ENCODE data around the gene GPX2. TPM values are rescaled to one million over a fixed set of nuclear protein-coding genes. Genes with fewer than 3 reads are reported as not detected.

GPX2 gene
- polyA plus RNA-seq, 3 donors = not detected

DNA sequence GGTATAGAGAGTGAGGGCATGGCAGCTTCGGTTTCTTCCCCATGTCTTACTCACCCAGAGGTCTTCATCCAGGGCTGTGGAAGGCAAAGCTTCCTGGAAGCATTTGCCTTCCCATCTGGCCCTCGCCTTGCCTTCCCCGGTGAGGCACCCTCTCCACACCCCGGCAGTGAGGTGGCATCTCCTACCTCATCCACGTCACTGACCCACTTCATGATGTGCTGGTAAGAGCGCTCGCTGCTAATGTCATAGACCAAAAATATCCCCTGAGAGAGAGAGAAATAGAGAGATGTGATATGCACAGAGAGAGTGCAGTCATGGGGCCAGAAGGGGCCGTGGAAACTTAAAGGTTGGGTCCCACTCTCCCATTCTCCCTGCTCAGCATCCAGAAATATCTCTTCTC, 8.3 kb upstream of the GPX2 start:
- Histone ChIP-seq H3K4me1 (ENCODE audit: control insufficient read depth in 1 of 2, insufficient read depth in 2 of 2, low read length in 2 of 2) (no peaks in the 10 kb centered on the region), H3K9ac (ENCODE audit: insufficient read depth, low read length, poor library complexity, severe bottlenecking) (no peak overlapping the region), H3K36me3 (replicated peaks in 1 of 2; ENCODE audit: control insufficient read depth in 1 of 2, insufficient read depth in 2 of 2, low read length in 2 of 2) (peaks cover 2 to 15% of the 10 kb centered on the region in 2 donors), H3K79me2 (ENCODE audit: insufficient read depth, low read length) (no peaks in the 10 kb centered on the region), H4K20me1 (ENCODE audit: insufficient read depth, low read length) (no peaks in the 10 kb centered on the region), H3K27ac (ENCODE audit: low read depth in 1 of 2, low read length in 2 of 2) (no peak overlapping the region), H3K4me2 (replicated peaks; ENCODE audit: extremely low read depth, low read length, poor library complexity, severe bottlenecking) (no peak overlapping the region), H3K4me3 (replicated peaks in 1 of 3; ENCODE audit: low read depth in 2 of 3, low read length in 3 of 3) (no peak overlapping the region), H2AFZ (ENCODE audit: insufficient read depth, low read depth, low read length, poor library complexity, severe bottlenecking) (no peak overlapping the region), H3K9me3 (replicated peaks in 1 of 2; ENCODE audit: control insufficient read depth in 1 of 2, insufficient read depth in 1 of 2, low read length in 2 of 2) (no peaks in the 10 kb centered on the region), H3K27me3 (ENCODE audit: control insufficient read depth in 2 of 2, insufficient read depth in 2 of 2, low read length in 2 of 2) (no peaks in the 10 kb centered on the region)
- 92% methylated on average over 2 of the region's 8 CpGs for WGBS (ENCODE audit: insufficient coverage)
- TF ChIP-seq, protein P1, sequence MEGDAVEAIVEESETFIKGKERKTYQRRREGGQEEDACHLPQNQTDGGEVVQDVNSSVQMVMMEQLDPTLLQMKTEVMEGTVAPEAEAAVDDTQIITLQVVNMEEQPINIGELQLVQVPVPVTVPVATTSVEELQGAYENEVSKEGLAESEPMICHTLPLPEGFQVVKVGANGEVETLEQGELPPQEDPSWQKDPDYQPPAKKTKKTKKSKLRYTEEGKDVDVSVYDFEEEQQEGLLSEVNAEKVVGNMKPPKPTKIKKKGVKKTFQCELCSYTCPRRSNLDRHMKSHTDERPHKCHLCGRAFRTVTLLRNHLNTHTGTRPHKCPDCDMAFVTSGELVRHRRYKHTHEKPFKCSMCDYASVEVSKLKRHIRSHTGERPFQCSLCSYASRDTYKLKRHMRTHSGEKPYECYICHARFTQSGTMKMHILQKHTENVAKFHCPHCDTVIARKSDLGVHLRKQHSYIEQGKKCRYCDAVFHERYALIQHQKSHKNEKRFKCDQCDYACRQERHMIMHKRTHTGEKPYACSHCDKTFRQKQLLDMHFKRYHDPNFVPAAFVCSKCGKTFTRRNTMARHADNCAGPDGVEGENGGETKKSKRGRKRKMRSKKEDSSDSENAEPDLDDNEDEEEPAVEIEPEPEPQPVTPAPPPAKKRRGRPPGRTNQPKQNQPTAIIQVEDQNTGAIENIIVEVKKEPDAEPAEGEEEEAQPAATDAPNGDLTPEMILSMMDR (IDR thresholded peaks at IDR 0.05) = no peak
- Mint-ChIP-seq H3K9me3 (peaks cover 0 to 1% (median 0%) of the 10 kb centered on the region in 7 donors), H3K4me3 (no peak overlapping the region), H3K27me3 (ENCODE audit: low read depth in 3 of 3) (peaks cover 0 to 2% (median 0%) of the 10 kb centered on the region in 3 donors), H3K4me1 (no peaks in the 10 kb centered on the region), H3K27ac (no peak overlapping the region), H3K36me3 (peaks cover 23 to 29% of the 10 kb centered on the region in 2 donors)
- DNase-seq = no peak
- intact Hi-C loops (cut with micrococcal nuclease) = no loop called here

DNA sequence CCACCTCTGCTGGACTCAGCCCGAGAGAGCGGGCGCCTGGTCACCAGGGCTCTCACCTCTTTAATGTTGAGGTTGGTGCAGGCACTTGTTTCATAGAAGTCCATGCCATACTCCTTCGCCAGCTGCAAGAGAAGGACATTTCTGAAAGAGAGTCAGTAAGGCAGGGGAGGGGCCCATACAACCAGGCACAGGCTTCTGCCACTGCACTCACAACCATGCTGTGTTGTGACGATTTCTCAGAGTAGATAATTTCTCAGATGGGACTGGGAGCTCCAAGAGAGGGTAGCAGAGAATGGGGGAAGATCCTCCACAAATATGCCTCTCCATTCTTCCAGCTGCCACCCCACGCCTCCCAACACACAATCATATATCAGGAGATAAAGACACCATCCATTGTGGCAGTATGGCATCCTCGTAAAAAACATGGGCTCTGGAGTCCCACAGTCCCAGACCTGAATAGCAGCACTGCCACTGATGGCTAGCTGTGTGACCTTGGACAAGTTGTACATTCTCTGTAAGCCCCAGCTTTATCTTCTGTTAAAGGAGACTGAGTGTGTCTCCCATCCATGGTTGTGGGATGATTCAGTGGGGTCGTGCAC, 6.2 kb upstream of the GPX2 start:
- H3K36me3 ChIP-seq (replicated peaks in 1 of 2; ENCODE audit: control insufficient read depth in 1 of 2, insufficient read depth in 2 of 2, low read length in 2 of 2) = peaks cover 5 to 37% of the 10 kb centered on the region in 2 donors
- H2AFZ ChIP-seq (ENCODE audit: insufficient read depth, low read depth, low read length, poor library complexity, severe bottlenecking) = no peak overlapping the region
- no peak overlapping the region for H3K27ac Mint-ChIP-seq
- H3K4me2 ChIP-seq (replicated peaks; ENCODE audit: extremely low read depth, low read length, poor library complexity, severe bottlenecking) = no peak overlapping the region
- H3K4me1 Mint-ChIP-seq = peaks cover 8% of the 10 kb centered on the region
- no peak overlapping the region for H3K4me3 ChIP-seq (replicated peaks in 1 of 3; ENCODE audit: low read depth in 2 of 3, low read length in 3 of 3)
- H3K9me3 Mint-ChIP-seq = peaks cover 0 to 1% (median 0%) of the 10 kb centered on the region in 7 donors
- H3K27ac ChIP-seq (ENCODE audit: low read depth in 1 of 2, low read length in 2 of 2) = no peak overlapping the region
- TF ChIP-seq, protein P1 (IDR thresholded peaks at IDR 0.05) = no peak
- DNase-seq = no peak
- peaks cover 8% of the 10 kb centered on the region for H4K20me1 ChIP-seq (ENCODE audit: insufficient read depth, low read length)
- peaks cover 35 to 38% of the 10 kb centered on the region in 2 donors for H3K36me3 Mint-ChIP-seq
- 94% methylated on average over 2 of the region's 8 CpGs for WGBS (ENCODE audit: insufficient coverage)
- H3K4me1 ChIP-seq (ENCODE audit: control insufficient read depth in 1 of 2, insufficient read depth in 2 of 2, low read length in 2 of 2) = peaks cover 6 to 7% of the 10 kb centered on the region in 2 donors
- no peaks in the 10 kb centered on the region for H3K79me2 ChIP-seq (ENCODE audit: insufficient read depth, low read length)
- H3K9me3 ChIP-seq (replicated peaks in 1 of 2; ENCODE audit: control insufficient read depth in 1 of 2, insufficient read depth in 1 of 2, low read length in 2 of 2) = no peaks in the 10 kb centered on the region
- intact Hi-C loops (cut with micrococcal nuclease) = no loop called here
- no peak overlapping the region for H3K9ac ChIP-seq (ENCODE audit: insufficient read depth, low read length, poor library complexity, severe bottlenecking)
- H3K27me3 Mint-ChIP-seq (ENCODE audit: low read depth in 3 of 3) = peaks cover 0 to 2% (median 1%) of the 10 kb centered on the region in 3 donors
- no peak overlapping the region for H3K4me3 Mint-ChIP-seq
- H3K27me3 ChIP-seq (ENCODE audit: control insufficient read depth in 2 of 2, insufficient read depth in 2 of 2, low read length in 2 of 2) = no peaks in the 10 kb centered on the region
